Spleen (tissue), 11 donors: ENCODE results near the gene ENTR1. TPM values are rescaled to one million over a fixed set of nuclear protein-coding genes. Genes with fewer than 3 reads are reported as not detected.

Source experiments
- DNase-seq: peaks from one replicate; pipeline ENCODE4 v3.0.0-alpha.2; 2020
- H3K27ac ChIP-seq, 8 donors: fragments of 200-600 bp; sonication (generic) in 7 of 8; 1 replicate in 4 of 8; 2 replicates in 4 of 8; pipeline versions ENCODE4 v1.5.0 to v1.8.0; 2016 to 2021; ENCODE audit warnings: inconsistent platforms in 4 of 8, mild to moderate bottlenecking in 4 of 8, moderate library complexity in 1 of 8
- H3K27me3 ChIP-seq, 7 donors: fragments of 200-600 bp; sonication (generic) in 6 of 7; replicated peaks in 1 of 7; 1 replicate in 4 of 7; 2 replicates in 3 of 7; pipeline versions ENCODE4 v1.5.0 to v1.8.0; 2016 to 2021; ENCODE audit warnings: inconsistent platforms in 3 of 7, mild to moderate bottlenecking in 1 of 7
- H3K36me3 ChIP-seq, 6 donors: fragments of 200-600 bp; sonication (generic) in 5 of 6; 1 replicate in 4 of 6; 2 replicates in 2 of 6; pipeline versions ENCODE4 v1.5.0 to v1.8.0; 2016 to 2021; ENCODE audit warnings: inconsistent platforms in 2 of 6
- H3K4me1 ChIP-seq, 6 donors: fragments of 200-600 bp; sonication (generic) in 5 of 6; 1 replicate in 3 of 6; 2 replicates in 3 of 6; pipeline versions ENCODE4 v1.5.0 to v1.8.0; 2016 to 2021; ENCODE audit warnings: inconsistent platforms in 3 of 6
- H3K4me3 ChIP-seq, 8 donors: fragments of 200-600 bp; sonication (generic) in 7 of 8; 1 replicate in 4 of 8; 2 replicates in 4 of 8; pipeline versions ENCODE4 v1.5.0 to v1.8.0; 2016 to 2021; ENCODE audit warnings: inconsistent platforms in 4 of 8, mild to moderate bottlenecking in 4 of 8, moderate library complexity in 2 of 8
- H3K9me3 ChIP-seq, 8 donors: fragments of 200-600 bp; sonication (generic) in 7 of 8; 1 replicate in 4 of 8; 2 replicates in 4 of 8; pipeline versions ENCODE4 v1.5.0 to v1.8.0; 2016 to 2021; ENCODE audit warnings: inconsistent platforms in 4 of 8
- CTCF ChIP-seq, 11 experiments: fragments of 200-600 bp in 7 of 11; fragments of 450-650 bp in 4 of 11; sonication (generic) in 4 of 11; IDR thresholded peaks in 8 of 11; conservative IDR thresholded peaks in 3 of 11; 1 replicate in 7 of 11; 2 replicates in 4 of 11; pipeline versions ENCODE4 v1.4.0 to v1.8.0; 2016 to 2021; ENCODE audit warnings: antibody characterized with exemption in 11 of 11, inconsistent platforms in 4 of 11, mild to moderate bottlenecking in 1 of 11
- POLR2A ChIP-seq, 3 donors: fragments of 450-650 bp; IDR thresholded peaks; one replicate each; pipeline ENCODE4 v1.5.1; 2017; ENCODE audit warnings: antibody characterized with exemption in 3 of 3, mild to moderate bottlenecking in 1 of 3
- POLR2AphosphoS5 ChIP-seq, 3 donors: sonication (generic); formaldehyde crosslinking; IDR thresholded peaks; one replicate each; pipeline ENCODE4 v1.5.1; 2017; ENCODE audit warnings: antibody characterized with exemption in 3 of 3
- WGBS, 5 donors: extraction: QIAGEN DNeasy Blood & Tissue Kit in 3 of 5; methylation state at CpG; one replicate each; pipeline versions ENCODE4 v1.1.5 to v1.1.7; 2013 to 2018; 5-methylcytosine and 5-hydroxymethylcytosine counted together
- intact Hi-C: fragments of 100-400 bp; cut with DNase I; formaldehyde crosslinking; loops from one replicate; pipeline ENCODE4 v1.15.0; 2023; ENCODE audit warnings: low total_unique reads
- polyA plus RNA-seq, 3 donors: library from polyadenylated mRNA; stranded (reverse); fragments of 200-250 nt; gene quantifications; one replicate each; pipeline ENCODE4 v1.2.1, GENCODE V29; 2013
- total RNA-seq, 7 donors: library from RNA; depleted of rRNA in 3 of 7; stranded (reverse); fragments of >200 nt in 3 of 7; fragmentation: NEBNext Ultra II Directional in 4 of 7; extraction: Animal tissue kit (Norgen Biotek cat#: 25700) in 4 of 7; gene quantifications; one replicate each; pipeline versions ENCODE4 v1.1.0 to v1.2.1, GENCODE V29; 2016 to 2021
- donor health status: healthy with polysubstance abuse.
- donor health status: DM: no; HTN: no; CAD: no; lungs with moderate emphysema.
- donor health status: DM: no; HTN: no; CAD: no.
- donor health status: Bipolar disorder and iron deficiency.
- donor health status: healthy.
- donor health status: DM: no; HTN: no; CAD: no.
- donor health status: DM: yes; HTN: yes; CAD: no.

The ENTR1 gene
- total and polyA plus RNA-seq, 10 donors: 38.5 to 78.5 (median 61.0) TPM

- Histone ChIP-seq H3K4me1 (peaks cover 5 to 64% (median 37%) of the 10 kb centered on the region in 6 donors), H3K4me3 (peak overlapping the region in 6 of 8 donors; percentile 89 to 100 (median 97)), H3K27me3 (peaks cover 0 to 9% (median 0%) of the 10 kb centered on the region in 7 donors), H3K9me3 (no peaks in the 10 kb centered on the region), H3K27ac (peak overlapping the region in 4 of 8 donors; percentile 94 to 99 (median 98)), H3K36me3 (peaks cover 0 to 62% (median 10%) of the 10 kb centered on the region in 6 donors)
- 40 to 59% (median 48%) methylated on average over 19 to 54 of the region's 54 CpGs for WGBS, 5 donors
- TF ChIP-seq CTCF (IDR thresholded peaks at IDR 0.05 in 8 of 11, conservative IDR thresholded peaks at IDR 0.05 in 3 of 11) (peak in 6 of 11 experiments; percentile 2 to 81 (median 53)), POLR2AphosphoS5 (IDR thresholded peaks at IDR 0.05) (no peak)
- intact Hi-C loops: no loop called here
- peak; percentile 90 for DNase-seq
These were observed 46.3 kb downstream of the ENTR1 start for GRCh38 chr9:136363949-136364748.

GRCh38 chr9:136363106-136363948 lies 47.1 kb downstream of the ENTR1 start, which contains the start of gene DNLZ:
DNLZ (minus strand) TSS chr9:136363744; CDS start chr9:136363714, 30 bp downstream.
- Histone ChIP-seq H3K4me1 (peaks cover 5 to 64% (median 37%) of the 10 kb centered on the region in 6 donors), H3K36me3 (peaks cover 0 to 62% (median 10%) of the 10 kb centered on the region in 6 donors), H3K9me3 (no peaks in the 10 kb centered on the region), H3K4me3 (peak within 1 kb of the TSS; percentile 89 to 100 (median 96)), H3K27ac (peak within 1 kb of the TSS; percentile 87 to 99 (median 96)), H3K27me3 (peaks cover 0 to 9% (median 0%) of the 10 kb centered on the region in 7 donors)
- TF ChIP-seq POLR2AphosphoS5 (IDR thresholded peaks at IDR 0.05): peak; percentile 86 to 91 (median 90)
- TF ChIP-seq POLR2A (IDR thresholded peaks at IDR 0.05): peak in 2 of 3 donors; percentile 38 to 70
- TF ChIP-seq CTCF (IDR thresholded peaks at IDR 0.05 in 8 of 11, conservative IDR thresholded peaks at IDR 0.05 in 3 of 11): peak; percentile 96 to 100 (median 99)
- 0 to 4% (median 1%) methylated on average over 16 to 97 of the region's 97 CpGs for WGBS, 5 donors
- intact Hi-C loops: no loop called here
- DNase-seq: peak; percentile 98

- Histone ChIP-seq H3K27me3 (peaks cover 0 to 9% (median 0%) of the 10 kb centered on the region in 7 donors), H3K4me3 (peak overlapping the region in 1 of 8 donors; percentile 100), H3K9me3 (no peaks in the 10 kb centered on the region), H3K27ac (peak overlapping the region in 6 of 8 donors; percentile 94 to 99 (median 98)), H3K4me1 (peaks cover 5 to 64% (median 37%) of the 10 kb centered on the region in 6 donors), H3K36me3 (peaks cover 0 to 62% (median 13%) of the 10 kb centered on the region in 6 donors)
- 85 to 97% (median 93%) methylated on average over 2 to 6 of the region's 6 CpGs for WGBS, 5 donors
- TF ChIP-seq POLR2AphosphoS5 (IDR thresholded peaks at IDR 0.05) (no peak), CTCF (IDR thresholded peaks at IDR 0.05 in 8 of 11, conservative IDR thresholded peaks at IDR 0.05 in 3 of 11) (no peak), POLR2A (IDR thresholded peaks at IDR 0.05) (no peak)
- peak; percentile 87 for DNase-seq
- intact Hi-C loops: no loop called here
These were observed 48.0 kb downstream of the ENTR1 start for GRCh38 chr9:136362450-136362784.
